HG02798 (cell line): ENCODE results near the gene C12orf76.
A peak's percentile ranks its signal among the peaks of the same experiment; 100 is the strongest.
"Not testable (repeated sequence)": the region's sequence is repeated elsewhere in the genome, so short reads cannot be mapped to it uniquely, and the experiment has no call there.

Source experiments
- ATAC-seq: cut with Tn5 transposase; IDR thresholded peaks from one replicate; pipeline ENCODE4 v1.9.1; 2021; ENCODE audit warnings: mild to moderate bottlenecking; ENCODE audit not compliant: unreplicated experiment, poor library complexity

Gene C12orf76, protein sequence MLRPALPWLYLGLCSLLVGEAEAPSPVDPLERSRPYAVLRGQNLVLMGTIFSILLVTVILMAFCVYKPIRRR

DNA sequence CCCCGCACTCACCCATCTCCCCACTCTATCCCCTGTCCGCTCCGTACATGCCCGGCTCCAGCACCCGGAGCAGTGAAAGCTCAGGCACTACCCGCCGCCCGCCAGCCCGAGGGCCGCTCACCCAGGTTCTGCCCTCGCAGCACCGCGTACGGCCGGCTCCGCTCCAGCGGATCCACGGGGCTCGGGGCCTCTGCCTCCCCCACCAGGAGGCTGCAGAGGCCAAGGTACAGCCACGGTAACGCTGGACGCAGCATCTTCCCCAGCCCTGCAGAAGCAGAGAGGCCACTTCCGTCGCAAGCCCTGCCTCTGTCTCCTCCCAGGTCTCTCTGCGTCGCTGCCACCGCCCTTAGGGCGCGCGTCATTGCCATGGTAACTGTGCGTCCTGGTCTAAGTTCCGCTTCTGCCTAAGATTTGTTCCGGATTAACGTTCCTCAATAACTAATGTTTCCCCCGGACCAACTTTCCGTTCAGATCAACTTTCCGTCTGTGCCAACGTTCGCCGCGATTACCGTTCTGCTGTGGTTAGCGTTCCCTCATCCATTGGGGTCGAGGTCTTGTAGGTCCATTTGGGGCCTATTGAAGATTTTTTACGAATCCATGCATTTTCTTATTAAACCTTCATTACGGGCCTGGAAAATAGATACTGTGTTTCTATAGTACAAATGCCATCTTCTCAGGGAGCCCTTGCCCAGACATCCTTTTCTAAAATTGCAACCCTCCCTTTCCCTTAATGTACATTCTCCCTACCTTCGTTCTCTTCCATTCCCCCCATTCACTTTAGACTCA is at the start of gene C12orf76:
TSS of gene C12orf76 (minus strand) at position 281 of the 786 bp plus-strand sequence. CDS start at position 254, 27 bp downstream.
- ATAC-seq: peak; percentile 100

DNA sequence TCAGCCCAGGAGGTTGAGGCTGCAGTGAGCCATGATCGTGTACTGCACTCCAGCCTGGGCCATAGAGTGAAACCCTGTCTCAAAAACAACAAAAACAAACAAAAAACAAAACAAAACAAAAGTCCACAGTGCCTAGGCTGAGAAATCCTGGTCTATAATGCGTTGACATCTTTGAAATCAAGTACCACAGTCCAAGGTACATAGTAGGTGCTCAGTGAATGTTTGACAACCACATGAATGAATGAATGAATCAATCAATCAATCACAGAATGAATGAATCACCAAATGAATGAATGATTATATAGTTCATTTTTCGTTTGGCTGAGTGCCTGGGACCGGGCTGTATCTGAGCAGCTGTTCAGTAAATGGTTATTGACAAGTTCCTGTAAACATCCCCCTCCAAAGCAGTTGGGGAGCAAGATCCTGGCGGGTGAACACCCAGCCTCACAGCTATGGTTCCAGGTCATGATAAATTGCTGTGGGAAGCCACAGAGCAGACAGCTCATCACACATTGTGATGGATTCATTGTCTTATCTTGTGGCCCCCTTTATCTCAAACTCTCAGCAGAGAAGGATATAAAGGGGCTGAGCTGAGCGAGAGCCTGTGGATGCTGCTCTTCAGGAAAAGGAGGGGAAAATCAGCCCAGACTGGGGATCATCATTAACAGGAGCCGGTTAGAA is 45.4 kb upstream of the C12orf76 start:
- ATAC-seq: no peak

DNA sequence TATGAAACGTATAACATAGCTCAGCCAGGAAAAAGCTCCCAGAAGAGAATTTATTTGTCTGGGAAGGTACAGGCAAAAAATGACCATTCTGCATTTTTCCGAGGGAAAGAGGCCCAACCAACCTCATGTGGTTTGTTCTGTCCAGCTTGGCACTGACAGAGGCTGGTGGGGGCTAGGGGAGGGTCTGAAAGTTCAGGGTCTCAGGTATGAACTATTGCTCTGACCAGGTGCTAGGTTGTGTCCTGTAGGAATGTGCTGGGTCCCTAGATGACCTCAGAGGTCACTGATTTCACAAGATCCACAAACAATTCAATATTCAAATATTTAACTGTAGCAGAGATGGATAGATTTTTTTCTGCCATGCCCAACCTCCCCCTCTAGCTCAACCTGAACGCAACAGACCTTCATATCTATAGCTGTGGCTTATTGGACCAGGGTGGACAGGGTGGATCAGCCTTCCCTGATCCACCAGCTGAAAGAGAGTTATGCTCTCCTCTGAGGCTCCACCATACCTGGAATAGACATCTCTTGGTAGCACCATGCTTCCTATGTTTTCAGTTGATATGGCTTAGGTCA is 42.9 kb upstream of the C12orf76 start:
- no peak for ATAC-seq

DNA sequence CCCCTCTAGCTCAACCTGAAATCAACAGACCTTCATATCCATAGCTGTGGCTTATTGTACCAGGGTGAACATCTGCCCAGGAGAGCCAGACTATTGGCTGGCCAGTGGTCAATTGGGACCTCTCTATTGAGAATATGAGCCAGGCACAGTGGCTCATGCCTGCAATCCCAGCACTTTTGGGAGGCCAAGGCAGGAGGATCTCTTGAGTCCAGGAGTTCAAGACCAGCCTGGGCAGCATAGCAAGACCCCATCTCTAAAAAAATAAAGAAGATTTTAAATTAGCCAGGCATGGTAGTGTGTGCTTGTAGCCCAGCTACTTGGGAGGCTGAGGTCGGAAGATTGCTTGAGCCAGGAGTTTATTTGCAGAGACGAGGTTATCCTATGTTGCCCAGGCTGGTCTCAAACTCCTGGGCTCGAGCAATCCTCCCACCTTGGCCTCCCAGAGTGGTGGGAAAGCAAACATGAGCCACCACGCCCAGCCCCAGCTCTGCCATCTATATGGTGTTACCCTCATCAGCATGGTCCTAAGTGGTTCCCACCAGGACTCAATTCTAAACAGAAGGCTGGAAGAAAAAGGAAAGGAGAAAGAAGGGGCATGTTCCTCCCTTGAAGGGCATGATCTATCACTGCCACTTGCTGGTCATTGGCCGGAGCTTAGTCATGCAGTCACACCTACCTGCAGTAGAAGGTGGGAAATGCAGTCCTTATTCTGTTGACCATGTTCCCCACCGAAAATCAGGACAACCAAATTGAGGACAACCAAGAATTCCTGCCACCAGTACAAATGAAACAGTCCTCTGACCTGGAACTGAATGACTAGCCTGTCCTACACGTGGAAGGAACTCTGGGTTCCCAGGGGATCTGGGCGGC is 42.2 kb upstream of the C12orf76 start:
- ATAC-seq: no peak

DNA sequence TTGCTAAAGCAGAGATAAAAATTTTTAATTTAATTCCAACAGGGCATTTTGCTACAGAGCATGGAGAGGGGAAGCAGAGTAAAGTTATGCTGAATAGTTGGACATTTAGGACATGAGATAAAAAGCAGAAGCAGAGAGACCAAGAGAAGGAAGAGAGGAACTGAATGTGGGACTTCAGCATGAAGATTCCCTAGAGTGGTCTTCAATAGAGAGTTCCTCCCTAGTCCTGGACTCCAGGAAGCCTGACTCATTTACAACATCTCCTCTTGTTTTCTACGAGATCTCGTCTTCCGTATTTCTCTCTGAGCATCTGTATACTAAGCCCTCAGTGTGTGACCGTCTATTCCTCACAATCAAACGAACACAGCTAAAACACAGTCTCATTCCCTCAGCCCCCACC is 40.6 kb upstream of the C12orf76 start:
- ATAC-seq: no peak

DNA sequence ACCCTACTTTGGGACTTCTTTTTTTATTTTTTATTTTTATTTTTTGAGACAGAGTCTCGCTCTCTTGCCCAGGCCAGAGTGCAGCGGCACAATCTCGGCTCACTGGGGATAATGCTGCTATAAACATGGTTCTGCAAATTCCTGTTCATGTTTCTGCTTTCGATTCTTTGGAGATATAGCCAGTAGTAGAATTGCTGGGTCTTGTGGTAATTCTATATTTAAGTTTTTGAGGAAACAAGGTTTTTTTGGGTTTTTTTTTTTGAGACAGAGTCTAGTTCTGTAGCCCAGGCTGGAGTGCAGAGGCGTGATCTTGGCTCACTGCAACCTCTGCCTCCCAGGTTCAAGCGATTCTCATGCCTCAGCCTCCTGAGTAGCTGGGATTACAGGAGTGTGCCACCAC is 39.9 kb upstream of the C12orf76 start:
- not testable (repeated sequence) for ATAC-seq

DNA sequence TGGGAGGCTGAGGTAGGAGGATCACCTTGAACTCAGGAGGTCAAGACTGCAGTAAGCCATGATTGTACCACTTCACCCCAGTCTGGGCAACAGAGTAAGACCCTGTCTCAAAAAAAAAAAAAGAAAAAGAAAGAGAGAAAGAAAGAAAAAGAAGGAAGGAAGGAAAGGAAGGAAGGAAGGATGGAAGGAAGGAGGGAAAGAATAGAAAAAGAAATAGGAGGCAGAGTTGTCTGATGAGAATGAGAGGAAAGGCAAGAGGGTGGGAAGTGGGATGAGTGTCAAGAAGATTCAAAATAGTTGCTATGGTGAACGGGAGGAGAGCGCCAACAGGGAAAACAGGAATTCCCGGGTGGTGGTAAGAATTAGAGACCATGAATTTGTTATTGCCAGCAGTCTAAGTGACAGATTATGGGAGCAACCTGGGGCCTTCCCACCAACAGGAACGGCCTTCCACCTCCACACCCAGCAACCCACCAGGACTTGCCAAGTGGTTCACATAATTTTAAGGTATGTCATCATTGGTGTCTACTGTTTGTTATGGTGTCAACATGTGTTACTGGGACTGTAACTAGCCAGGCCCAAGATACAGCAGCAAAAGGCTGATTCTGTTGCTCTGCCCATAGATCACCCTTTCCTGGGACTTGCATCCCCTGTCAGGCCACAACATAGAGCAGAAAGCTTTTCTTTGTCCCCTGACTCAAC is 36.1 kb upstream of the C12orf76 start:
- ATAC-seq: no peak

DNA sequence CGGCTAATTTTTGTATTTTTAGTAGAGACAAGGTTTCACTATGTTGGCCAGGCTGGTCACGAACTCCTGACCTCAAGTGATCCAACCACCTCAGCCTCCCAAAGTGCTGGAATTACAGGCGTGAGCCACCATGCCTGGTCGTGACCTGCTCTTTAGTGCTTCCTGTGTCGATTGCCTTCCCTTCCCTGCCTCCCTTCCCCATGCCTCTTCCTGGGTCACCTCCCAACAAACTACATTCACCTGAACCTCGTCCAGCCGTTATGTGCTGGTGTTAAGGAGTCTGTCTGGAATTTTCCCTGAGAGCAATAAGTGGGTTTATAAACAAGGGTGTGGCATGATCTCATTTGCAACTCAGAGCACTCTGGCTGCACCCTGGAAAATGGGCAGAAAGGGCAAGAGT is 32.1 kb upstream of the C12orf76 start:
- no peak for ATAC-seq

DNA sequence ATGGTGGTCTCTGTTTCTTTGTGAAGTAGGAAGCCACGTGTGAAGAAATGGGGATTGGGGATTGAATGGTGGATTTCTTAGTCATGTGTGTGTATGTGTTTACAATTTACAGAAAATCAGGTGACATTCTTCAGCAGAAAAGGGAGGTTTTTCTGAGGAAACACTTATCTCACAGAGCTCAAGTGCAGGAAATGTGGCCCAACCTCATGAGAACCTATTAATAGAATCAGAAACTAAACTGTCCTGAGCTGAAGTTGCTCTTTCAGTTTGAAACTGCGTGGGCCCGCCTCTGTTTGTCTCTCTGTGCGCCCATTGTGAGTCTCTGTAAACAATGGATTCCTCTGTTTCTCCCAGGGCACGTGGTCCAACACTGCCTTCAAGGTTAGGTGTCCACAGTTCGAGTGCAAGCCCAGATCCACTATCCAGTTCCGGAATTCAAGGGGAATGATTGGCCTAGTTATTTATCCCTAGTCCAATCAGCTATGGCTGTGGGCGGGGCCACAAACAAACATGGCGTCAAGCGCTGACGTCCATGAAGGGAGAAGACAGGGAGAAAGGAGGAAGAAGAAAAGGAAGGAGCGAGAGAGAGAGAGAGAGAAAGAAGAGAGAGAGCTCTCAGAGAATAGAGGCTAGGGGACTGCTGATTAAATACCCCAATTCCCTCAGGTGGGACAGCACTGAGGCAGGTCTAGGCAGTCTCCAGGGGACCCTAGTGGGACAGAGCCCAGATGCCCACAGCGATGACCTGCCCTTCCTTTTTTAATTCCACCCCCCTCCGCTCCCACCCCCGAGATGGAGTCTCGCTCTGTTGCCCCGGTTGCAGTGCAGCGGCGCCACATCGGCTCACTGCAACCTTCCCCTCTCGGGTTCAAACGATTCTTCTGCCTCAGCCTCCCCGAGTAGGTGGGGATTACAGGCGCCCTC is 31.4 kb upstream of the C12orf76 start:
- peak; percentile 90 for ATAC-seq

DNA sequence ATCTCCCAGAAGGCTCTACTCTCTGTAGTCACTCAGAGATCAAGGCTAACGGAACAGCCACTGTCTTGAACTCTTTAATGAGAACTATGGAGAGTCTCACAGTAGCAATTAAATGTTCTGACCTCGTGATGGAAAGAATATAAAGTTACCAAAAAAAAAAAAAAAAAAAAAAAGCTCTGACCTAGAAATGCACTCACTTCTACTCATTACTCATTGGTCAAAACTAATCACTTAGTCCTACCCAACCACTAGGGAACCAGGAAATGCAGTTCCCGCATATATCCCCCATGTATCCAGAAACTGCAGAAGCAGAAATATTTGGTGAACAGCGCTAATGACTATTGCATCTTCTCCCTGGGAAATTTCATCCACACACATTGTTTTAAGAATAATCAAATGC is 29.5 kb upstream of the C12orf76 start:
- no peak for ATAC-seq

DNA sequence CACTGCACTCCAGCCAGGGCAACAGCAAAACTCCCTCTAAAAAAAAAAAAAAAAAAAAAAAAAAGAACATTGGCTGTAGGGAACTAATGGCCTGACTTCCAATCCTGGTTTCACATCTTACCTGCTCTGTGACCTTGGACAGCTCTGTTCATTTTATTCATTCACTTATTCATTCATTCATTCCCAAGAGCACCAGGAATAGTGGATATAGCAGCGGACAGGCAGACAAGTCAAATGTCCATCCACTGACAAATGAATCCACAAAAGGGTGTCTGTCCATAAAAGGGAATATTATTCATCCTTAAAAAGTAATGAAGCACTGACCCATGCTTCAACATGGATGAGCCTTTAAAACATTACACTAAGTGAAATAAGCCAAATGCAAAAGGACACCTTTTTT is 27.6 kb upstream of the C12orf76 start:
- no peak for ATAC-seq

DNA sequence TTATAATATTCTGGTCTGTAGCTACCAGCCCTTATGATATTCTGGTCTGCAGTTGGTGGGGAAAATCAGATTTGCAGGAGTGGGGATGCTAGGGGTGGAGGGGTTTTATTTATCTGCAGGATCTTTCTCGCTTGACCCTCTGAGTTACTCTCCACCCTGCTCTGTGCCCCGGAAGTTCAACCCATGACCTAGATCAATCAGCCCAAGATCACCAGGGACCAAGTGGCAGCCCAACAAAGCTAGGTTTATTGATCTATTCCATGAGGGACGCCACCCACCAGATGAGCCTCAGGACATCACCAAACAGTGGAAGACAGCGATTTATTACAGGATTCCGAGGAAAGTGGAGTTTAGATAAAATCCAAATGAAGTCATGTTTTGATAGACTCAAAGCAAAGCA is 25.8 kb upstream of the C12orf76 start:
- no peak for ATAC-seq

DNA sequence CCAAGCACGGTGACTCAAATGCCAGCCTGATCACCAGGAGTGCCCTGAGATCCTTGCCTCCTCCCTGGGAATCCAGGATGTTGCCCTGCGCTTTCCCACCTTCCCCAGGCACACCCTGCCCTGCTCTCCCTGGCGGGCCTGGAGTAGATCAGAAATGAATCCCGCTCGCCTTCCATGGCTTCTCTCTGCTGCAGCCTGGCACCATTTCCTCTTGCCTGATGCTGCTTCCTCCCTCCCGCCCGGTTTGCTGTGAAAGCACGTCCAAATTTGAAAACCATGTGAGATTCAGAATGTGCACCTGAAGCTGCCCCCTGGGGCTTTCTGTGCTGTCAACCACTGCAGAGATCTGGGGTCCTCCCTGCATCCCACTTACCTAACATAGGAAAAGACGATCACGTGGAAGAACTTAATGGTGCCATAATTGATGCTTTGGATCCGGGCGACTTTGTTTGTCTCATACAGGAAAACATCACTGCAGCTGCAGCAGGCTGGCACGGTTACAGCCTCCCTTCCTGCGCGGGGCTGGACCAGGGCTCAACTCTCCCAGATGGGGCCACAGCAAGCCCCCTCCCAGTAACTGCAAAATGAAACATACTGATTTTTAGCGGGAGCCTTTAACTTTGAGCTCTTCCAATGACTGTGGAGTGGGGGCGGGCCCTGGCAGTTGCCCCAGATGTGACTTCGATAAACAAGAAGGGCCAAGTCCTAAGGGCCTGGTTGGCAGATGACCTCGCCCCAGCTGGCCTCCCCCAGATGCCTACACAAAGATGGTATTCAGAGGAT is 24.9 kb upstream of the C12orf76 start:
- no peak for ATAC-seq

DNA sequence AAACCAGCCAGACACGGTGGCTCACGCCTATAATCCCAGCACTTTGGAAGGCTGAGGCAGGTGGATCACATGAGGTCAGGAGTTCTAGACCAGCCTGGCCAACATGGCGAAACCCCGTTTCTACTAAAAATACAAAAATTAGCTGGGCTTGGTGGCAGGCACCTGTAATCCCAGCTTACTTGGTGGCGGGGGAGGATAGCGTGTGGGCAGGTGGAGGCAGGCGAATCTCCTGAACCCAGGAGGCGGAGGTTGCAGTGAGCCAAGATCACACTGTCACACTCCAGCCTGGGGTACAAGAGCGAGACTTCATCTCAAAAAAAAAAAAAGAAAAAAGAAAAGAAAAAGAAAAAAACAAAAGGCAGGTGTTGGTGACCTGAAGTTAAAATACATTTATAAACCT is 24.3 kb upstream of the C12orf76 start:
- not testable (repeated sequence) for ATAC-seq

DNA sequence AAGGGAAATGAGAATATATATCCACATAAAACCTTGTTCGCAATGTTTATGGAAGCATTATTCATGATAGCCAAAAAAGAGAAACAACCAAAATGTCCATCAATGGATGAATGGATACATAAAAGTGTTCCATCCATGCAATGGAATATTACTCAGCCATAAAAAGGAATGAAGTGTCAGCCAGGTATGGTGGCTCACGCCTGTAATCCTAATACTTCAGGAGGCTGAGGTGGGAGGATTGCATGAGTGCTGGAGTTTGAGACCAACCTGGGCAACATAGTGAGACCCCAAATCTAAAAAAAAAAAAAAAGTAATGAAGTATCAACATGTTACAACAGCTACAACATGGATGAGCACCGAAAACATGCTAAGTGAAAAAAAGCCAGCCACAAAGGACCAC is 23.6 kb upstream of the C12orf76 start:
- ATAC-seq: no peak

DNA sequence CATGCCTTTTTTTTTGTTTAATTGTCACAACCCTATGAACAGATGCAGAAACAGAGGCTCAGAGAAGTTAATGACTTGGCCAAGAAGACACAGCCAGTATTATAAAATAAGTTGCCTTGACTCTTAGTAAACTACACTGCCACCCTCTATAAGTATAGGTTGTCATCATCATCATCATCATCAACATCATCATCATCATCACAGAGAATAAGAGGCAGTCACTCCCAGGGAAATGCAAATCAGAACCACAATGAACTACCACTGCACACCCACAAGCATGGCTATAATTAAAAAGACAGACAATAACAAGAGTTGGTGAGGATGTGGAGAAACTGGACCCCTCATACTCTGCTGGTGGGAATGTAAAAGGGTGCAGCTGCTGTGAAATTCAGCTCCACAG is 23.2 kb upstream of the C12orf76 start:
- no peak for ATAC-seq

DNA sequence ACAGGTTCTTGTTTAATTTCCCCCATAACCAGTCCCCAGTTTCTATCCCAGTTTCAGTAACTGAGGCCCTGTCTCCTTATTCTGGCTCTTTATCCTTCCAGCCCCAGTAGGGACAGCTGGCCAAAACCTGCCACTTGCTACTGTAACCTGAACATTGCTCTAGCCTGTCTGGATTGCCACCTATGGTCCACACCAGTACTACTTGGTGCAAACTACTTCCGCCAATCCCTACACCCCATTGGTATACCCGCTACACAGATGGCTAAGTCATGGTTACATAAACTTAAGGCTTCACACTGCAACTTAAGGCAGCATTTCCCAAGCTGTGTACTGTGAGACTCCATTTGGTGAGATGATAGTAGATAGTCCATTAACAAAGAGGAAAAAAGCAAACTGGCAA is 20.3 kb upstream of the C12orf76 start:
- no peak for ATAC-seq

DNA sequence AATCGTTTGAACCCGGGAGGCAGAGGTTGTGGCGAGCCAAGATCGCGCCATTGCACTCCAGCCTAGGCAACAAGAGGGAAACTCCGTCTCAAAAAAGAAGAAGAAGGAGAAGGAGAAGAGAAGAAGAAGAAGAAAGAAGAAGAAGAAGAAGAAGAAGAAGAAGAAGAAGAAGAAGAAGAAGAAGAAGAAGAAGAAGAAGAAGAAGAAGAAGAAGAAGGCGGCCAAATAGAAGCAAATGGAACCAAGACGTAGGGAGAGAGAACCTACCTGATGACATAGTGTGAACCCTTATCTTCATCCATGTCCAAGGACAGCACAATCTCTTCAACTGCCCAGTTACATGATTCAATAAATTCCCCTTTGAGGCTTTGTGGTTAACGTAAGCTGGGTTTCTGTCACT is 19.8 kb upstream of the C12orf76 start:
- not testable (repeated sequence) for ATAC-seq
